Right lobe of liver (tissue), 6 donors: Measurements from ENCODE around the gene GNAT2. TPM values are rescaled to one million over a fixed set of nuclear protein-coding genes. Genes with fewer than 3 reads are reported as not detected.

Experiments used
- ATAC-seq, 4 donors: fragments of 200-7000 bp; cut with Tn5 transposase; one replicate each; pipeline ENCODE4 v1.9.1; 2020; ENCODE audit warnings: mild to moderate bottlenecking in 4 of 4, moderate library complexity in 4 of 4
- DNase-seq, 3 donors: peaks; one replicate each; pipeline ENCODE4 v3.0.0-alpha.2; 2020
- H3K27ac ChIP-seq, 3 donors: fragments of 200-600 bp; one replicate each; pipeline ENCODE4 v1.8.0; 2022
- H3K27me3 ChIP-seq, 2 donors: fragments of 200-600 bp; one replicate each; pipeline ENCODE4 v1.8.0; 2022
- H3K36me3 ChIP-seq, 4 donors: fragments of 200-600 bp; sonication (generic) in 1 of 4; one replicate each; pipeline versions ENCODE4 v1.5.1 to v1.8.0; 2017 to 2022; ENCODE audit warnings: control low read depth in 1 of 4
- H3K4me1 ChIP-seq, 4 donors: fragments of 200-600 bp; sonication (generic) in 1 of 4; one replicate each; pipeline versions ENCODE4 v1.5.1 to v1.8.0; 2017 to 2022; ENCODE audit warnings: control low read depth in 1 of 4
- H3K4me3 ChIP-seq, 3 donors: fragments of 200-600 bp; one replicate each; pipeline ENCODE4 v1.8.0; 2022
- H3K9me3 ChIP-seq, 4 donors: fragments of 200-600 bp; sonication (generic) in 1 of 4; one replicate each; pipeline versions ENCODE4 v1.5.1 to v1.8.0; 2017 to 2022; ENCODE audit warnings: control low read depth in 1 of 4
- POLR2A ChIP-seq: fragments of 450-650 bp; IDR thresholded peaks from one replicate; pipeline ENCODE4 v1.6.1; 2017; ENCODE audit warnings: antibody characterized with exemption, mild to moderate bottlenecking
- WGBS: methylation state at CpG from one replicate; pipeline ENCODE4 v1.1.6; 2018; ENCODE audit warnings: low coverage, low lambda C conversion rate; ENCODE audit not compliant: insufficient coverage; ENCODE audit errors: missing lambda C conversion rate; 5-methylcytosine and 5-hydroxymethylcytosine counted together
- intact Hi-C, 2 donors: fragments of 100-400 bp; cut with DNase I; formaldehyde crosslinking; loops; one replicate each; pipeline versions ENCODE4 v1.11.2 to v1.14.1; 2022
- total RNA-seq, 6 experiments: library from RNA; depleted of rRNA in 2 of 6; stranded (reverse); fragments of >200 nt in 2 of 6; fragmentation: NEBNext Ultra II Directional in 3 of 6; extraction: Animal tissue kit (Norgen Biotek cat#: 25700) in 3 of 6; gene quantifications; one replicate each; pipeline versions ENCODE4 v1.1.0 to v1.2.4, GENCODE V29; 2016 to 2023
- TF ChIP-seq, protein P1 (sequence below), 4 donors: fragments of 200-600 bp in 3 of 4; fragments of 450-650 bp in 1 of 4; IDR thresholded peaks; one replicate each; pipeline versions ENCODE4 v1.5.1 to v1.8.0; 2016 to 2022; ENCODE audit warnings: antibody characterized with exemption in 4 of 4, mild to moderate bottlenecking in 2 of 4
- donor health status: DM: no; HTN: yes; CAD: no.
- donor health status: DM: no; HTN: no; CAD: no.
- donor health status: DM: no; HTN: no; CAD: no.
- donor health status: DM: no; HTN: yes; CAD: no.
- donor health status: DM: no; HTN: yes; CAD: no.

GNAT2 gene
- total RNA-seq, 6 experiments from 2014 or later, result 0.20 to 0.21 (median 0.20) TPM; not detected in 3

DNA sequence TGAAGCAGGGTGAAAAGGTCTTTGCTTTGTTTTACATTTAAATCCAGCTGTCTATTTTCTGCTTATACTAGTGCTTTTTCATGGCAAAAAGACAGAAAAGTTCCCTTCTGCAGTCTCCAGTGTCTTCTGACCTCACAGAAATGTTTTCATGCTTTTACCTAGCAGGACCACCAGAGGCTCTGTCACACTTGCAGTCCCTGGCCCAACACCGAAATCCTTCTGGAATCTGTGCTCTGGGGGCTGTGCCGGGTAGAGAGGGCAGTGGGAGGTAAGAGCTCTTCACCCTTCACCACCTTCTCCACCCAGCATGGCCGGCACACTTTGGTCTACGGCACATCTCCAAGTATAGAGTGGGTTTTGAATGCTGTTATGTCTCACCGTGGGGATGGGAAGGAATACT lies 20.8 kb downstream of the GNAT2 start:
- no peak overlapping the region for H3K27ac ChIP-seq
- WGBS, result 82% methylated on average over 2 of the region's 5 CpGs
- H3K36me3 ChIP-seq, result peaks cover 0 to 16% (median 0%) of the 10 kb centered on the region in 4 donors
- H3K27me3 ChIP-seq, result no peaks in the 10 kb centered on the region
- H3K9me3 ChIP-seq, result no peaks in the 10 kb centered on the region
- intact Hi-C loops, result no loop called here
- TF ChIP-seq POLR2A, result no peak
- TF ChIP-seq, protein P1, sequence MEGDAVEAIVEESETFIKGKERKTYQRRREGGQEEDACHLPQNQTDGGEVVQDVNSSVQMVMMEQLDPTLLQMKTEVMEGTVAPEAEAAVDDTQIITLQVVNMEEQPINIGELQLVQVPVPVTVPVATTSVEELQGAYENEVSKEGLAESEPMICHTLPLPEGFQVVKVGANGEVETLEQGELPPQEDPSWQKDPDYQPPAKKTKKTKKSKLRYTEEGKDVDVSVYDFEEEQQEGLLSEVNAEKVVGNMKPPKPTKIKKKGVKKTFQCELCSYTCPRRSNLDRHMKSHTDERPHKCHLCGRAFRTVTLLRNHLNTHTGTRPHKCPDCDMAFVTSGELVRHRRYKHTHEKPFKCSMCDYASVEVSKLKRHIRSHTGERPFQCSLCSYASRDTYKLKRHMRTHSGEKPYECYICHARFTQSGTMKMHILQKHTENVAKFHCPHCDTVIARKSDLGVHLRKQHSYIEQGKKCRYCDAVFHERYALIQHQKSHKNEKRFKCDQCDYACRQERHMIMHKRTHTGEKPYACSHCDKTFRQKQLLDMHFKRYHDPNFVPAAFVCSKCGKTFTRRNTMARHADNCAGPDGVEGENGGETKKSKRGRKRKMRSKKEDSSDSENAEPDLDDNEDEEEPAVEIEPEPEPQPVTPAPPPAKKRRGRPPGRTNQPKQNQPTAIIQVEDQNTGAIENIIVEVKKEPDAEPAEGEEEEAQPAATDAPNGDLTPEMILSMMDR (IDR thresholded peaks at IDR 0.05), result no peak
- H3K4me3 ChIP-seq, result no peak overlapping the region
- DNase-seq (no peak), ATAC-seq (no peak)
- H3K4me1 ChIP-seq, result no peaks in the 10 kb centered on the region

DNA sequence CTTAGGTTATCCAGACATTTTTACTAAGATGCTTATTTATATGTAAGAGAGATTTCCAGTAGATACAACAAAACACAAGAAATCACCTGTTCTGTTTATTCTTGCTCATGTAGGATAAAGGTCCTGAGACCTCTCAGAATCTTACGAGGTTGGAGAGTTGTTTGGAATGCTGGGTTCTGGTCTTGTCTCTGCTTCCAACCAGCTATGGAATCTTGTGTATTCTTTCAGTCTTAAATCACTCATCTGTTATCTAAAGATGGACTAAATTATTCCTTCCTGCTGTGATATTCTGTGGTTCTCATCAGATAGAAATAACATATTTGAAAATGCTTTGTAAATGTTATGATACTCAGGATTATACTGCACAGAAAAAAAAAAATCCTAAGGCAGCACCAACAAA lies 21.3 kb downstream of the GNAT2 start:
- Histone ChIP-seq H3K4me1 (no peaks in the 10 kb centered on the region), H3K4me3 (no peak overlapping the region), H3K27me3 (no peaks in the 10 kb centered on the region), H3K27ac (no peak overlapping the region), H3K36me3 (peaks cover 0 to 16% (median under 1%) of the 10 kb centered on the region in 4 donors), H3K9me3 (no peaks in the 10 kb centered on the region)
- 83% methylated on average over 1 of the region's 1 CpG for WGBS
- TF ChIP-seq, protein P1 (IDR thresholded peaks at IDR 0.05), result no peak
- no peak for TF ChIP-seq POLR2A
- DNase-seq, result no peak
- intact Hi-C loops, result no loop called here
- no peak for ATAC-seq

DNA sequence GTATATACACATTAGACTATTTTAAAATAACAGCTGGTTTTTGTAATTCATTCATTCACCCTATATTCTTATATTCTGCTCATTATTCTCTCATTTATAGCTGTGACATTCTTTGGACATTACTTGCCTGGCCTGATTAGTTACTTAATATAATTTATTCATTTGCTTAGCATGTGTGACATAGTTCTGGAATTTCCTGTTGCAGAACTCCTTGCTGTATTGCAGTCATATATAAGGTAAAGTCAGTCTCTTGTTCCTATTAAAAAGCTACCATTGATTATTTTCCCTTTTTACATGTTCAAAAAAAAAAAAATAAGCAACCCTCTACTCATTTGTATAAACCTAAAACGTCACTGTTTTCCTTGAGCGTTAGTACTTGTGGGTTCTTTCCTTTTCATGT lies 23.9 kb downstream of the GNAT2 start:
- Histone ChIP-seq H3K27me3 (no peaks in the 10 kb centered on the region), H3K9me3 (no peaks in the 10 kb centered on the region), H3K4me3 (no peak overlapping the region), H3K4me1 (no peaks in the 10 kb centered on the region), H3K27ac (no peak overlapping the region), H3K36me3 (peaks cover 0 to 32% (median 7%) of the 10 kb centered on the region in 4 donors)
- no peak for DNase-seq
- no peak for ATAC-seq
- intact Hi-C loops, result no loop called here
- no peak for TF ChIP-seq POLR2A
- TF ChIP-seq, protein P1 (IDR thresholded peaks at IDR 0.05), result no peak
- 86% methylated on average over 2 of the region's 2 CpGs for WGBS

DNA sequence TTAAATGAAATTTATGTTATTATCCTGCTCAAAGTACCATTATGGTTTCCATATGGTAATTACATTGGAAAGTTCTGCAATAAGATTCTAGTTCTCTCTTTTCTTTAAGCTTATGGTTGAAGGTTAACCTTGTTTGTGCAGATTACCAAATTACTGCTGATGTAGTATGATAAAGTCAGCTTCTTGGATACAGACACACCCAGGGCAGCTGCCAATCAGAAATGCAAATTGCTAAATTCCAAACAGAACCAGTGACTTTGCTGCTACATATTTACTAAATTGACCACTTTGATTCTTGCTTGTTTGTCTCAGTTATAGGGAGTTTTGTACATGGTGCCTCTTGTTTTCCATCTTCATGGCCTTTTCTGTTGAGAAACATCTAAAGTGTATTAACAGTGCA lies 26.5 kb downstream of the GNAT2 start:
- Histone ChIP-seq H3K27ac (no peak overlapping the region), H3K9me3 (no peaks in the 10 kb centered on the region), H3K4me1 (peaks cover 0 to 10% (median 0%) of the 10 kb centered on the region in 4 donors), H3K27me3 (no peaks in the 10 kb centered on the region), H3K36me3 (peaks cover 0 to 30% (median 7%) of the 10 kb centered on the region in 4 donors), H3K4me3 (no peak overlapping the region)
- ATAC-seq, result no peak
- intact Hi-C loops, result no loop called here
- DNase-seq, result no peak
- TF ChIP-seq, protein P1 (IDR thresholded peaks at IDR 0.05), result no peak
- no peak for TF ChIP-seq POLR2A

DNA sequence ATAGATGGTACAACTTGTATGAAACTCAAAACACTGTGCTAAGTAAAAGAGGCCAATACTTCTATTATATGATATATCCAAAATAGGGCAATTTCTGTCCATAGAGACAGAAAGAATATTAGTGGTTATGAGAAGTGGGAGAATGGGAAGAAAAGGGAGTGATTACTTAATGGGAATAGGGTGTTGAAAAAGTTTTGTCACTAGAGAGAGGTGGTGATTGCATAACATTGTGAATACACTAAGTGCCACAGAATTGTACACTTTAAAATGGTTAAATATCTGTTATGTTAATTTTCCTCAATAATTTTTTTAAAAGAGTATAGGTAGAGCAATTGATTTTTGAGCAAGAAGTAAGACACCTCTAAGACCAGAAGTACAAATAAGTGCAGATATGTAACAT lies 29.7 kb downstream of the GNAT2 start:
- Histone ChIP-seq H3K27ac (no peak overlapping the region), H3K36me3 (peaks cover 3 to 36% (median 14%) of the 10 kb centered on the region in 4 donors), H3K4me3 (no peak overlapping the region), H3K27me3 (no peaks in the 10 kb centered on the region), H3K9me3 (no peaks in the 10 kb centered on the region), H3K4me1 (peaks cover 0 to 30% (median 2%) of the 10 kb centered on the region in 4 donors)
- DNase-seq (no peak), ATAC-seq (no peak)
- no peak for TF ChIP-seq POLR2A
- TF ChIP-seq, protein P1 (IDR thresholded peaks at IDR 0.05), result no peak
- intact Hi-C loops, result no loop called here
